Adrenal gland (tissue), 5 donors: ENCODE data around the gene ICAM4.

Source experiments
- POLR2A ChIP-seq, 2 donors: fragments of 450-650 bp; IDR thresholded peaks; one replicate each; pipeline ENCODE4 v1.6.1; 2017; ENCODE audit warnings: antibody characterized with exemption in 2 of 2, mild to moderate bottlenecking in 2 of 2, moderate library complexity in 1 of 2
- TF ChIP-seq, protein P1 (sequence below), 6 experiments: fragments of 450-650 bp in 4 of 6; fragments of 200-600 bp in 2 of 6; sonication (generic) in 1 of 6; IDR thresholded peaks; 1 replicate in 5 of 6; 2 replicates in 1 of 6; pipeline versions ENCODE4 v1.5.1 to v1.8.0; 2016 to 2021; ENCODE audit warnings: antibody characterized with exemption in 6 of 6, mild to moderate bottlenecking in 2 of 6, moderate library complexity in 1 of 6
- donor health status: DM: no; HTN: no; CAD: no.

DNA sequence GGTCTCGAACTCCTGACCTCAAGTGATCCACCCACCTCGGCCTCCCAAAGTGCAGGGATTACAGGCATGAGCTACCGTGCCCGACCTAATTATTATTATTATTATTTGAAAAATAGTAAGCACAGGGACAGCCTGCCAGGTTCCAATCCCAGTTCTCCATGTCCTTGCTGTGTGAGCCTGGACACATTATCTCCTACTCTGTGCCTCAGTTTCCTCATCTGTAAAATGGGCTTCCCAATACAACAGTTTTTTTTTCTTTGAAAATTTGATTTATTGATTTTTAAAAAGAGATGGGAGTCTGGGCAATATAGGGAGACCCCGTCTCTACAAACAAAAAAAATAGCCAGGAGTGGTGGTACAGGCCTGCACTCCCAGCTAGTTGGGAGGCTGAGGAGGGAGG lies 19.6 kb downstream of the ICAM4 start:
- no peak for TF ChIP-seq POLR2A (IDR thresholded peaks at IDR 0.05)
- TF ChIP-seq, protein P1, sequence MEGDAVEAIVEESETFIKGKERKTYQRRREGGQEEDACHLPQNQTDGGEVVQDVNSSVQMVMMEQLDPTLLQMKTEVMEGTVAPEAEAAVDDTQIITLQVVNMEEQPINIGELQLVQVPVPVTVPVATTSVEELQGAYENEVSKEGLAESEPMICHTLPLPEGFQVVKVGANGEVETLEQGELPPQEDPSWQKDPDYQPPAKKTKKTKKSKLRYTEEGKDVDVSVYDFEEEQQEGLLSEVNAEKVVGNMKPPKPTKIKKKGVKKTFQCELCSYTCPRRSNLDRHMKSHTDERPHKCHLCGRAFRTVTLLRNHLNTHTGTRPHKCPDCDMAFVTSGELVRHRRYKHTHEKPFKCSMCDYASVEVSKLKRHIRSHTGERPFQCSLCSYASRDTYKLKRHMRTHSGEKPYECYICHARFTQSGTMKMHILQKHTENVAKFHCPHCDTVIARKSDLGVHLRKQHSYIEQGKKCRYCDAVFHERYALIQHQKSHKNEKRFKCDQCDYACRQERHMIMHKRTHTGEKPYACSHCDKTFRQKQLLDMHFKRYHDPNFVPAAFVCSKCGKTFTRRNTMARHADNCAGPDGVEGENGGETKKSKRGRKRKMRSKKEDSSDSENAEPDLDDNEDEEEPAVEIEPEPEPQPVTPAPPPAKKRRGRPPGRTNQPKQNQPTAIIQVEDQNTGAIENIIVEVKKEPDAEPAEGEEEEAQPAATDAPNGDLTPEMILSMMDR (IDR thresholded peaks at IDR 0.05), result no peak
